GM03348 (cell line): ENCODE results near the gene PRKD1.

Experiments
- DNase-seq: peaks from one replicate; pipeline ENCODE4 v3.0.0; 2012; ENCODE audit warnings: low spot score

Gene PRKD1

GRCh38 chr14:29601616-29602015 lies 326.0 kb downstream of the PRKD1 start:
- no peak for DNase-seq

GRCh38 chr14:29587761-29588470 lies 339.7 kb downstream of the PRKD1 start:
- DNase-seq, result no peak

GRCh38 chr14:29587046-29587445 lies 340.6 kb downstream of the PRKD1 start:
- no peak for DNase-seq

GRCh38 chr14:29584992-29585391 lies 342.7 kb downstream of the PRKD1 start:
- peak; percentile 38 for DNase-seq

GRCh38 chr14:29580763-29581162 lies 346.9 kb downstream of the PRKD1 start:
- no peak for DNase-seq

- DNase-seq, result no peak
Observed at GRCh38 chr14:29579838-29580237, 347.8 kb downstream of the PRKD1 start.

- no peak for DNase-seq
Observed at GRCh38 chr14:29576927-29577326, 350.7 kb downstream of the PRKD1 start.

GRCh38 chr14:29569194-29569593 lies 358.5 kb downstream of the PRKD1 start:
- DNase-seq, result no peak

GRCh38 chr14:29566194-29566593 lies 361.5 kb downstream of the PRKD1 start:
- no peak for DNase-seq

GRCh38 chr14:29558516-29558915 lies 369.1 kb downstream of the PRKD1 start:
- peak; percentile 36 for DNase-seq

GRCh38 chr14:29554335-29554734 lies 373.3 kb downstream of the PRKD1 start:
- DNase-seq, result no peak

- no peak for DNase-seq
Observed at GRCh38 chr14:29553427-29553826, 374.2 kb downstream of the PRKD1 start.

- peak; percentile 81 for DNase-seq
Observed at GRCh38 chr14:29548948-29549370, 378.7 kb downstream of the PRKD1 start.

GRCh38 chr14:29545714-29546113 lies 381.9 kb downstream of the PRKD1 start:
- no peak for DNase-seq

GRCh38 chr14:29536886-29537511 lies 390.6 kb downstream of the PRKD1 start:
- DNase-seq, result peak; percentile 47

- DNase-seq, result no peak
Observed at GRCh38 chr14:29529418-29529817, 398.2 kb downstream of the PRKD1 start.

GRCh38 chr14:29528889-29529288 lies 398.8 kb downstream of the PRKD1 start:
- DNase-seq, result no peak

- DNase-seq, result no peak
Observed at GRCh38 chr14:29527286-29527685, 400.4 kb downstream of the PRKD1 start.
